ENCODE data around the gene UPB1.
"Not testable (repeated sequence)": the region's sequence is repeated elsewhere in the genome, so short reads cannot be mapped to it uniquely, and the experiment has no call there.

Gene UPB1

DNA sequence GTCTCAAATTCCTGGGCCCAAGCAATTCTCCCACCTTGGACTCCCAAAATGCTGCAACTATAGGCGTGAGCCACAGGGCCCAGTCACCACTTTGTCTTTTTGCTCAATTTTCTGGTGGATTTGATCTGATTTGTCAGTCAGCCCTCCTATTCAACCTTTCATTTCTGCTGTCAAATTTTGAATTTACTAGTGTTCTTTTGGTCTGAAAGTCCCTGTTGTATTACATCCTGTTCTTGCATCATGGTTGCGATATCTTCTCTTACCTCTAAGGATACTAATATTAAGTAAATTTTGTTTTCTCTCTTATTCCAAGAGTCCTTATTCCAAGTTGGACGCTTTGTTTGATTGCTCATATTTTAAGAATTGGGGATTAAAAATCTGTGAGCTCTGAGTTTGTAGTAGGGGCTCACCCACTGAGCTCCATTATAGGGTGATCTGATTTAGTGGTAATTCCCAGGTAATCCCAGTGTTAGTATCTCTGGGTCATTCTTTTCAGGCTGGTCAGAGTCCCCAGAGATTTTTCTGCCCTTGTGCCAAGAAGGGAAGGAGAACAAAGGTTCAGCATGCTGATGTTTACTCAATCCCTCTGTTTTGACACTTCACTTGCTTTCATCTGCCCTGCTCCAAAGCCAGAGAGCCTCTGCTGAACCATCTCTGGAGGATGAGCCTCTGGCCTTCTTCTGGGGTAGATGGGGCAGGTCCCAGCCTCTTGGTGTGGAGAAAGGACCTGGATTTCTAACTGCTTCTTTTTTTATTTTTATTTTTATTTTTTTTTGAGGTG, 10.0 kb downstream of the UPB1 start:
- no peak for DNase-seq

GRCh38 chr22:24506802-24507438, 11.8 kb downstream of the UPB1 start:
- DNase-seq: no peak

DNA sequence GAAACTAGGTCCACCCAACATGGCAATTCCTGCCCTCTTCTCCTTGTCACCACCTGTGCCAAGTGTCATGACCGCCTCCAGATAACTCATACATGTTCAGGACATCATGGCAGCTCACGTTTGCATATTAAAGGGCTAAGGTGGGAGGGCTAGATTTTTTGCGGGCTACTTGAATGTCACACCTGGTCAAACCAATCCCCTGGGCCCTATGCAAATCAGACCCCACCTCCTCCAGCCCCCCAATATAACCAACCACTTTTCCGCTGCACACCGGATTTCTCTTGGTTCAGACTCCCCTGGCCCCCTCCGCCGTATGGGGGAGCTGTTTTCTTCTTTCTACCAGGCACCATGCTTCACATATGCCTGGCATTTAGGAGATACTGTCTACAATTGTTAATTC, 12.6 kb downstream of the UPB1 start:
- no peak for DNase-seq

GRCh38 chr22:24510637-24511625, 15.8 kb downstream of the UPB1 start:
- no peak for DNase-seq

GRCh38 chr22:24512043-24512442, 16.9 kb downstream of the UPB1 start:
- no peak for DNase-seq

DNA sequence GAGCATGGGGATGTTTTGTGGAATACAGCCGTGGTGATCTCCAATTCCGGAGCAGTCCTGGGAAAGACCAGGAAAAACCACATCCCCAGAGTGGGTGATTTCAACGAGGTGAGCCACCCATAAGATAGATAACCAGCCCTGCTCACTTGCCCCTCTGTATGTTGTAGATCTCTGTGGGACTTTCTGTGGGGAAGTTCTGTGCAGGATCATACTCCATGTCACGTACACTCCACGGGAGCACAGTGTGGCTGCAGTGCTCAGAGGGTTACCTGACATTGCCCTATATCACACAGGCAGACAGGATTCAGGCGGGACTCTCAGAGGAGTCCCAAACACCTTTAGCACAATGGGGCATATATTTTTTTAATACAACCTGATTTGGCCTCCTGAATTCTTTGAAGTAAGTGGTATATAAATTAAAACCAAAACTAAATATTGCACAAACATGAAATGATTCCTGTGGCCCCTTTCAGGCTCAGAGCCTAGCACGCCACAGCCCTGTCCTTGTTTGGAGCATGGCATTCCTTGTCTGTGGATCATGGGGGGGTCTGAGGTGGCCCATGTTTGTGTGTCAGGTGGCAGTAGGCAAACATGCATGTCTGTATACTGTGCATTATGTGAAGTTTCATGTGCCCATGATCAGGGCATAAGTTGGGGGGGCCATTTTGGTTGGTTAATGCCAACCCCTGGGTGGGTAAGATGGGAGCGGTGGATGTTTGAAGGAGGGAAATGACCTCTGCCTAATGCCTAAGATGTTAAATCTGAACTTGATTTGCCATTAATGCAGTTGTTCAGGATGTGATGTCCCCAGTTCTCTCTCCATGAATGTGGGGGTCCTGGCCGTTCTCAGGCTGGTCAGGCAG, 18.5 kb downstream of the UPB1 start:
- DNase-seq: no peak

DNA sequence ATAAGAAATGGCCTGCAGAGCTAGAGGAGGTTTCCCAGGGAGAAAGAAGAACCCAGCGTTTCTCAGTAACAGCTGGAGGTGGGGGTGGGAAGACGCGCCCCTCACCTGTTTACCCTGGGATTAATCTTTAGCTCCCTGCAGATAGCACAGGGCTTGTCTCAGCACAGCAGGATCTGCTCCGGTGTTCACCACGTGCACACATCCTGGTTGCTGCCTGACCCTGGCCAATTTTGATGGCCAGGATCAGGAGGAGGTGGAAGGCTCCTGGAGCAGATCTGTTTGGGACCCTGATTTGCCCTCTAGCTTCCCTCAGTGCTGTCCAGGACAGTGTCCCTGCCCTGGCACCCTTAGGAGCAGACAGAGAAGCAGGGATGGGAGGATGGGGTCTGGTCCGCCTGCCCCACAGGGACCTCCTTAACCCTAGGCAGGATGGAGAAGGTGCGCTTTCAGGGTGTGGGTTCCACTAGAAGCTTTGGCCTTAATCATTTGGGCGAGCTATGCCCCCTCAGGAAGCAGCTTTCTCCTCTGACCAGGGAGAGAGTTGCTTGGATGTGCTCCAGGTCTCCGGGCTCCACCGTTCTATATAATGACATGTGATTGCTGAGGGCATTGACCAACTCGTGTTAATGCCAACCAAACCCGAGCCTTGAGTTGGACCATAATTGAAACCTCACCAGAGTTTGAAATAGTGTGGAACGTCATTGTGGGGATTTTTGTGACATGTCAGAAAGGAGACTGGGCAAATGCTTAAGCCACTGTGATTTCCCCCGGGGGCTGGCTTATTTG, 19.3 kb downstream of the UPB1 start:
- DNase-seq: no peak

DNA sequence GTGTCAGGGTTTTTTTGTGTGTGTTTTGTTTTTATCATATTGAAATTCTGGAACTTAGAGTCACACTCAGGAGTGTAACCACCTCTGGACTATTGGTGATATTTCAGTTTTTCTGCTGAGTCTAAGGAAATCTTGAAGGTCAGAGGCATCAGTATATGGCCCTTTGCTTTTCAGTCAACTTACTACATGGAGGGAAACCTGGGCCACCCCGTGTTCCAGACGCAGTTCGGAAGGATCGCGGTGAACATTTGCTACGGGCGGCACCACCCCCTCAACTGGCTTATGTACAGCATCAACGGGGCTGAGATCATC, 19.9 kb downstream of the UPB1 start:
- no peak for DNase-seq

- DNase-seq: peak; percentile 55
These were observed 21.2 kb downstream of the UPB1 start for GRCh38 chr22:24516301-24516737.

GRCh38 chr22:24517446-24517845, 22.3 kb downstream of the UPB1 start:
- DNase-seq: no peak

GRCh38 chr22:24518228-24518627, 23.1 kb downstream of the UPB1 start:
- DNase-seq: no peak

DNA sequence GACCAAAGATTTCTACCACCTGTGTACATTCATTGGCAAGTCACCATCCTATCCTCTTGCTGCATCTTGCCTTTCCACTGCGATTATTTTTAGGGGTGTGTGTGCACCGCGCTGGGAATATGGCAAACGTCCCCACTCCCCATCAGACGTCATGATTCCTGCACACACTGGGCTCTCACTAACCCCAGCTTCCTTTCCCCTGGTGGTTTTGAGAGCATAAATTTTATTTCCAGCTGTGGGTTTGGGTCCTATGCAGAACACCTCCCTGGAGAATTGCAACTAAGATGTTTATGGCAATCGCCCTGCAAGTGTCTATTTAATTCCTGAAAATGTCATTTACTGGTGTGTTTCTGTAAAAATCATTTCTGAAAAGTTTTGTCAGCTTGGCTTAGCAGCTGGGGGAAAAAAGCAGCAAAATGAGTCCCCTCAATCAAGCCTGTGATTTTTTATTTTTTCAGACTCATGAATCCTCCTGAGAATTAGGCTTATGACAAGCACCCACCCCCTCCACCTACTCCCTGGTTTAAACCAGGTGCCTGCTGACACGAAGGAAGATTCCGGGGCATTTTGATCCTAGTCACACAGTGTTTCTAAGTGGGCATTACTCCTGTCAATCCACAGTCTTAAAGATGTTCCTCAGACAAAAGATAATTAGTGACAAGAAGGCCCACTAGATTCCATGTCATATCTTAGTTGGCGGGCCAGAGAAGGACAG, 23.8 kb downstream of the UPB1 start:
- no peak for DNase-seq

DNA sequence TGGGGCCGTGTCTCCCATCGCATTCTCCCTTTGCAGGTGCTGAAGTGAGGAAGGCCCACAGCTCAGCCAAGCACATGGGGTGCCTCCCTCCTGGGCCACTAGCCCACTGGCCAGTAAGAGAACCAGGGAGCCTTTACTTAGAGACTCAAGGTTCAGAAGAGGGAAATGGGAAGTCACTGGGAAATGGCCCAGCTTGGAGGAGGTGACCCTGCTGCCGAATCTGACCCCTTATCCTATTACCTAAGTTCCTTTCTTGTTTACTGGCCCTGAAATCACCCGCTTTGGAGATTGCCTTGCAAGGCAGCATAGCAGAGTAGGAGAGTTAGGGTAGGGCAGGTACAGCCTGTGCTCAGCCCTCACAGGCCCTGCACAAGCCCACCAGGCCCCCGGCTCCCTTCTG, 24.4 kb downstream of the UPB1 start:
- no peak for DNase-seq

DNA sequence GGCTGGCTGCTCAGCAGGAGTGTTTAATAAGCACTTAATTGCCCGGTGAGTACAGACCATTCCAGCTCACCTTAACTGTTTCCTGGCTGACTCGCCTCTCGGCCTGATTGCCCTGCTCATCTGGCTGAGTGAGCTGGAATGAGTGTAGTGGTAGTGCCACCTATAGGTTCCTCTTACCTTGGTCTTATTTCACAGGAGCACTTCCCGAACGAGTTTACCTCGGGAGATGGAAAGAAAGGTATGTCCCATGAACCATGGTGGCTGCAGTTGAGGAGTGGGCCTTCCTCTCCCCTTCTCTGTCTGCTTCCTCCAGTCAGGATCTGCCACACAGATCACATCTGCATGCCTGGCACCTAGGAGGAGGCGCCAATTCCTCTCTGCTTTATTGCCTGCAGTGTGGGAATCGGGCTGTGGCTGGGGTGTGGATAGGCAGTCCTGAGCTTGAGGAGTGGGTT, 26.7 kb downstream of the UPB1 start:
- DNase-seq: peak; percentile 45

GRCh38 chr22:24523873-24524272, 28.7 kb downstream of the UPB1 start:
- DNase-seq: no peak

- DNase-seq: peak; percentile 65
These were observed 30.4 kb downstream of the UPB1 start for GRCh38 chr22:24525416-24526037.

DNA sequence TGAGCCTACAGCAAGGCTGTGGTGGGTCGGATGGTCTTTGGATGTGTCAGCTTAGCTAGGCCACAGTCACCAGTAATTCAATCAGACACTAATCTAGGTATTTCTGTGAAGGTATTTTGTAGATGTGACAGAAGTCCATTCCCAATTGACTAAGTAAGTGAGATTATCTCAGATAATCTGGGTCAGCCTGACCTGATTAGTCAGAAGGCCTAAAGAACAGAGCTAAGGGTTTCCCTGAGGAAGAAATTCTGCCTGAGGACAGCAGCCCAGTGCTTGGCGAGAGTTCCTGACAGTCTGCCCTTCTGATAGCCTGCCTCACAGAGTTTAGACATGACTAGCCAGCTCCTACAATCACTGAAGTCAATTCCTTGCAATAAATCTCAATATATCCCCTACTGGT, 31.1 kb downstream of the UPB1 start:
- DNase-seq: no peak

DNA sequence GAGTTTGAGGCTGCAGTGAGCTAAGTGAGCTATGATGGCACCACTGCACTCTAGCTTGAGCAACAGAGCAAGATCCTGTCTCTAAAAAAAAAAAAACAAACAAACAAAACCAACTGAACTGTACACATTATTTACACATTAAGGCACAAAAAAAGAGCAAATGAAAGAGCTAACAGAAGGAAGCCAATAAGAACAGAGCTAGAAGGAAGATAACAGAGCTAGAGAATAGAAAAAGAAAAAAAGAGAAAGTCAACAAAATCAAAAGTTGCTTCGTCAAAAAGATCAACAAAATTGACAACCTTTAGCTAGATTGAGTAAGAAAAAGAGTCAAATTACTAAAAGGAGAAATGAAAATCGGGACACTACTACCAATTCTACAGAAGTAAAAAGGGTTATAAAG, 34.8 kb downstream of the UPB1 start:
- DNase-seq: no peak

DNA sequence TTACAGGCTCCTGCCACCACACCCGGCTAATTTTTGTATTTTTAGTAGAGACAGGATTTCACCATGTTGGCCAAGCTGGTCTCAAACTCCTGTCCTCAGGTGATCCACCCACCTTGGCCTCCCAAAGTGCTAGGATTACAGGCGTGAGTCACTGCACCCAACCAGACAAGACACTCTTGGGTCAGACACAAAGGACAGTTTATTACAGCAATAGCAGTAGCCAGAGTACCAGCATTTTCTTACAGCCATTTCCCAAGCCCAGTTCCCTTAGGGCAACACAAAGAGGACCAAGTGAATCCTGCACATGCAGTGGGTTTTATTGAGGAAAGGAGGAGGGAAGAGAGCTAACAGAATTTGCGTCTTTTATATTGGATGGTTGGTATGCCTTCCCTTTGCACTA, 35.8 kb downstream of the UPB1 start:
- not testable (repeated sequence) for DNase-seq

- no peak for DNase-seq
These were observed 36.9 kb downstream of the UPB1 start for GRCh38 chr22:24532075-24532474.
